Smooth muscle cell (in vitro differentiated cells): Measurements from ENCODE around the gene ADCY9. TPM values are rescaled to one million over a fixed set of nuclear protein-coding genes. Genes with fewer than 3 reads are reported as not detected.
A peak's percentile ranks its signal among the peaks of the same experiment; 100 is the strongest.
"Not testable (repeated sequence)": the region's sequence is repeated elsewhere in the genome, so short reads cannot be mapped to it uniquely, and the experiment has no call there.

Source experiments
- DNase-seq: peaks from one replicate; lab custom pipeline; 2025; ENCODE audit not compliant: unreplicated experiment; lab: John Stamatoyannopoulos, UW
- H2AFZ ChIP-seq: fragments of 200-600 bp; sonication (generic); 2 replicates; pipeline ENCODE4 v1.6.0; 2016; ENCODE audit warnings: antibody characterized with exemption, low read depth, mild to moderate bottlenecking
- H3F3A ChIP-seq: fragments of 200-600 bp; sonication (generic); 2 replicates; pipeline ENCODE4 v1.6.0; 2017; ENCODE audit warnings: antibody characterized with exemption, low read depth
- H3K27ac ChIP-seq: fragments of 200-600 bp; sonication (generic); 2 replicates; pipeline ENCODE4 v1.5.1; 2016; ENCODE audit warnings: low read depth, mild to moderate bottlenecking
- H3K27me3 ChIP-seq: fragments of 200-600 bp; sonication (generic); 2 replicates; pipeline ENCODE4 v1.6.1; 2016; ENCODE audit warnings: low read depth, mild to moderate bottlenecking
- H3K36me3 ChIP-seq: fragments of 200-600 bp; sonication (generic); 2 replicates; pipeline ENCODE4 v1.5.1; 2016; ENCODE audit warnings: low read depth
- H3K4me1 ChIP-seq: fragments of 200-600 bp; sonication (generic); 2 replicates; pipeline ENCODE4 v1.5.1; 2016; ENCODE audit warnings: low read depth
- H3K4me2 ChIP-seq: fragments of 200-600 bp; sonication (generic); 2 replicates; pipeline ENCODE4 v1.6.0; 2016; ENCODE audit warnings: mild to moderate bottlenecking
- H3K4me3 ChIP-seq: fragments of 200-600 bp; sonication (generic); 2 replicates; pipeline ENCODE4 v1.5.1; 2016; ENCODE audit warnings: mild to moderate bottlenecking
- H3K79me2 ChIP-seq: fragments of 200-600 bp; sonication (generic); 2 replicates; pipeline ENCODE4 v1.6.0; 2016; ENCODE audit warnings: low read depth, mild to moderate bottlenecking
- H3K9ac ChIP-seq: fragments of 200-600 bp; sonication (generic); 2 replicates; pipeline ENCODE4 v1.6.0; 2016; ENCODE audit warnings: low read depth
- H3K9me3 ChIP-seq: fragments of 200-600 bp; sonication (generic); replicated peaks from 2 replicates; pipeline ENCODE4 v1.5.1; 2016; ENCODE audit warnings: low read depth
- H4K20me1 ChIP-seq: fragments of 200-600 bp; sonication (generic); 2 replicates; pipeline ENCODE4 v1.6.0; 2016; ENCODE audit warnings: low read depth
- CTCF ChIP-seq: fragments of 200-600 bp; sonication (generic); IDR thresholded peaks from 2 replicates; pipeline ENCODE4 v1.5.1; 2017; ENCODE audit warnings: borderline replicate concordance, mild to moderate bottlenecking, antibody characterized with exemption; ENCODE audit not compliant: insufficient read depth, poor library complexity, severe bottlenecking
- WGBS: methylation state at CpG from one replicate; pipeline ENCODE4 v1.1.7; 2016; ENCODE audit warnings: low lambda C conversion rate; 5-methylcytosine and 5-hydroxymethylcytosine counted together
- polyA plus RNA-seq: library from polyadenylated mRNA; unstranded; fragments of >200 nt; fragmentation: Nextera tagmentation; extraction: Ambion mirVana; gene quantifications from 2 replicates; pipeline ENCODE4 v1.2.1, GENCODE V29; 2016
- total RNA-seq: library from RNA; depleted of rRNA; stranded (reverse); fragments of >200 nt; gene quantifications from 2 replicates; pipeline ENCODE4 v1.2.3, GENCODE V29; 2014

ADCY9 gene
- total and polyA plus RNA-seq, 2 experiments from 2014 or later: 7.2 to 8.9 TPM

GRCh38 chr16:3948378-3948995 is 167.8 kb downstream of the ADCY9 start:
- no peak overlapping the region for H3K27ac ChIP-seq
- no peak for TF ChIP-seq CTCF
- H3K4me1 ChIP-seq: no peaks in the 10 kb centered on the region
- H3K9me3 ChIP-seq: no peaks in the 10 kb centered on the region
- H3K9ac ChIP-seq: no peak overlapping the region
- H3K4me2 ChIP-seq: no peak overlapping the region
- no peaks in the 10 kb centered on the region for H3F3A ChIP-seq
- H4K20me1 ChIP-seq: no peaks in the 10 kb centered on the region
- no peak for DNase-seq
- no peaks in the 10 kb centered on the region for H3K27me3 ChIP-seq
- 77% methylated on average over 17 of the region's 17 CpGs for WGBS
- no peak overlapping the region for H2AFZ ChIP-seq
- no peaks in the 10 kb centered on the region for H3K36me3 ChIP-seq
- H3K79me2 ChIP-seq: no peaks in the 10 kb centered on the region
- H3K4me3 ChIP-seq: no peak overlapping the region

- 95% methylated on average over 20 of the region's 20 CpGs for WGBS
- H3K4me1 ChIP-seq: no peaks in the 10 kb centered on the region
- TF ChIP-seq CTCF: no peak
- no peak overlapping the region for H3K9ac ChIP-seq
- no peak overlapping the region for H3K27ac ChIP-seq
- no peaks in the 10 kb centered on the region for H3K36me3 ChIP-seq
- H3K9me3 ChIP-seq: no peaks in the 10 kb centered on the region
- DNase-seq: no peak
- H3K4me3 ChIP-seq: no peak overlapping the region
- H3K79me2 ChIP-seq: no peaks in the 10 kb centered on the region
- no peak overlapping the region for H2AFZ ChIP-seq
- H3K27me3 ChIP-seq: no peaks in the 10 kb centered on the region
- no peaks in the 10 kb centered on the region for H4K20me1 ChIP-seq
- no peaks in the 10 kb centered on the region for H3F3A ChIP-seq
- H3K4me2 ChIP-seq: peak overlapping the region; percentile 65
Observed at GRCh38 chr16:3946604-3947180, 169.6 kb downstream of the ADCY9 start.

- peak overlapping the region; percentile 63 for H3K27ac ChIP-seq
- no peaks in the 10 kb centered on the region for H3K36me3 ChIP-seq
- TF ChIP-seq CTCF: no peak
- no peak overlapping the region for H3K4me3 ChIP-seq
- 32% methylated on average over 11 of the region's 11 CpGs for WGBS
- H3K4me1 ChIP-seq: no peaks in the 10 kb centered on the region
- H3K9ac ChIP-seq: no peak overlapping the region
- no peaks in the 10 kb centered on the region for H4K20me1 ChIP-seq
- peak; percentile 9 for DNase-seq
- no peaks in the 10 kb centered on the region for H3F3A ChIP-seq
- no peak overlapping the region for H2AFZ ChIP-seq
- no peaks in the 10 kb centered on the region for H3K79me2 ChIP-seq
- H3K4me2 ChIP-seq: peak overlapping the region; percentile 65
- H3K9me3 ChIP-seq: no peaks in the 10 kb centered on the region
- H3K27me3 ChIP-seq: no peaks in the 10 kb centered on the region
Observed at GRCh38 chr16:3945751-3946603, 170.3 kb downstream of the ADCY9 start.

GRCh38 chr16:3944457-3944856 is 171.8 kb downstream of the ADCY9 start:
- not testable (repeated sequence) for DNase-seq, H3K9ac ChIP-seq, H3K4me2 ChIP-seq, H3K27ac ChIP-seq, H3K4me3 ChIP-seq, H3K36me3 ChIP-seq, H3K79me2 ChIP-seq, H3K4me1 ChIP-seq, H3F3A ChIP-seq, H3K9me3 ChIP-seq, H4K20me1 ChIP-seq, H2AFZ ChIP-seq, H3K27me3 ChIP-seq
- WGBS: 95% methylated on average over 2 of the region's 2 CpGs

GRCh38 chr16:3942146-3942545 is 174.1 kb downstream of the ADCY9 start:
- H3K36me3 ChIP-seq, H4K20me1 ChIP-seq, DNase-seq, H3K4me3 ChIP-seq, H3K9ac ChIP-seq, H3K79me2 ChIP-seq, H3K9me3 ChIP-seq, H3K4me1 ChIP-seq, H3F3A ChIP-seq, H3K27ac ChIP-seq, H2AFZ ChIP-seq, H3K4me2 ChIP-seq, H3K27me3 ChIP-seq: not testable (repeated sequence)
- 96% methylated on average over 4 of the region's 4 CpGs for WGBS
